HCT116 (cell line): Measurements from ENCODE around the gene TEX30. TPM values are rescaled to one million over a fixed set of nuclear protein-coding genes. Genes with fewer than 3 reads are reported as not detected.

Source experiments
- ATAC-seq: fragments of 200-7000 bp; cut with Tn5 transposase; 2 replicates; pipeline ENCODE4 v1.9.1; 2020; ENCODE audit warnings: mild to moderate bottlenecking, moderate library complexity
- BruUV-seq: library from RNA; stranded (reverse); fragments of 400-500 nt; replicated peaks from 2 replicates; lab custom pipeline; 2021; lab: Mats Ljungman, UMichigan
- CTCF ChIA-PET: fragments of 300-600 bp; sonication (Branson Sonifier 250); formaldehyde crosslinking; loops from one replicate; lab custom pipeline; 2021; ENCODE audit warnings: antibody characterized with exemption; lab: Charles Lee
- POLR2A ChIA-PET: fragments of 300-600, 350-600 bp; sonication (Branson Sonifier 250); formaldehyde crosslinking; loops from one replicate; lab custom pipeline; 2021; ENCODE audit warnings: antibody characterized with exemption; lab: Charles Lee
- RAD21 ChIA-PET, 2 experiments: fragments of 300-600 bp; sonication (Branson Sonifier 250); formaldehyde crosslinking; loops; one replicate each; lab custom pipeline; 2023; ENCODE audit warnings: low total read pairs in 2 of 2; ENCODE audit not compliant: uncharacterized antibody in 2 of 2, unreplicated experiment in 2 of 2, low non-redundant PET in 1 of 2; lab: Charles Lee
- DNase-seq: peaks from one replicate; pipeline ENCODE4 v3.0.0-alpha.2; 2010; ENCODE audit warnings: low read depth, low spot score
- H2AFZ ChIP-seq: fragments of 200-600 bp; shearing (Covaris generic), sonication (generic); 2 replicates; pipeline ENCODE4 v1.6.1; 2017; ENCODE audit warnings: low read depth, mixed run types, mixed read lengths, antibody characterized with exemption, low read length; ENCODE audit not compliant: poor library complexity, severe bottlenecking
- H3K27ac ChIP-seq: 2 replicates; pipeline ENCODE4 v1.5.1; 2012; ENCODE audit warnings: low read depth, low read length
- H3K27me3 ChIP-seq: fragments of 200-600 bp; sonication (generic); 2 replicates; pipeline ENCODE4 v1.6.1; 2016; ENCODE audit warnings: mixed run types, low read length, mixed read lengths; ENCODE audit not compliant: insufficient read depth
- H3K36me3 ChIP-seq, 2 experiments: fragments of 200-500 bp in 1 of 2; fragments of 200-600 bp in 1 of 2; sonication (Bioruptor generic) in 1 of 2; sonication (generic) in 1 of 2; 2 replicates each; pipeline versions ENCODE4 v1.5.1 to v1.6.1; 2014 to 2016; ENCODE audit warnings: low read length in 2 of 2, inconsistent platforms in 1 of 2, mixed read lengths in 1 of 2, mixed run types in 1 of 2; ENCODE audit not compliant: insufficient read depth in 2 of 2, control insufficient read depth in 1 of 2
- H3K4me1 ChIP-seq, 2 experiments: fragments of 200-600 bp in 1 of 2; sonication (generic) in 1 of 2; 2 replicates each; pipeline versions ENCODE4 v1.5.1 to v1.6.1; 2012 to 2017; ENCODE audit warnings: low read length in 2 of 2, inconsistent platforms in 1 of 2, mild to moderate bottlenecking in 1 of 2, mixed read lengths in 1 of 2, mixed run types in 1 of 2, moderate library complexity in 1 of 2; ENCODE audit not compliant: insufficient read depth in 2 of 2, control insufficient read depth in 1 of 2
- H3K4me2 ChIP-seq: fragments of 200-600 bp; sonication (generic); 2 replicates; pipeline ENCODE4 v1.6.1; 2017; ENCODE audit warnings: mixed run types, low read length, mixed read lengths
- H3K4me3 ChIP-seq, 2 experiments: fragments of 200-600 bp in 1 of 2; sonication (generic) in 1 of 2; replicated peaks in 1 of 2; 2 replicates each; pipeline ENCODE4 v1.5.1; 2011 to 2016; ENCODE audit warnings: low read length in 2 of 2, control low read depth in 1 of 2, low read depth in 1 of 2, mild to moderate bottlenecking in 1 of 2, mixed read lengths in 1 of 2, mixed run types in 1 of 2
- H3K79me2 ChIP-seq: fragments of 200-600 bp; sonication (generic); 2 replicates; pipeline ENCODE4 v1.6.1; 2017; ENCODE audit warnings: mild to moderate bottlenecking, mixed run types, low read length, moderate library complexity, mixed read lengths; ENCODE audit not compliant: insufficient read depth
- H3K9ac ChIP-seq: fragments of 200-600 bp; sonication (generic); 2 replicates; pipeline ENCODE4 v1.6.1; 2016; ENCODE audit warnings: low read length, mixed read lengths
- H3K9me2 ChIP-seq: fragments of 200-600 bp; sonication (generic), shearing (Covaris generic); 2 replicates; pipeline ENCODE4 v1.6.1; 2017; ENCODE audit warnings: mixed run types, mild to moderate bottlenecking, moderate library complexity; ENCODE audit not compliant: insufficient read depth
- H3K9me3 ChIP-seq, 2 experiments: fragments of 200-500 bp in 1 of 2; fragments of 200-600 bp in 1 of 2; sonication (Bioruptor generic) in 1 of 2; sonication (generic) in 1 of 2; 2 replicates each; pipeline ENCODE4 v1.6.1; 2014 to 2017; ENCODE audit warnings: low read length in 2 of 2, mixed read lengths in 2 of 2, inconsistent platforms in 1 of 2, low read depth in 1 of 2, mild to moderate bottlenecking in 1 of 2, mixed run types in 1 of 2, moderate library complexity in 1 of 2; ENCODE audit not compliant: control insufficient read depth in 1 of 2, insufficient read depth in 1 of 2
- H4K20me1 ChIP-seq: fragments of 200-600 bp; sonication (generic), shearing (Covaris generic); 2 replicates; pipeline ENCODE4 v1.6.1; 2017; ENCODE audit warnings: mixed run types, mild to moderate bottlenecking, moderate library complexity; ENCODE audit not compliant: insufficient read depth
- ATF3 ChIP-seq: IDR thresholded peaks from 2 replicates; pipeline ENCODE4 v1.6.1; 2012
- EZH2 ChIP-seq: fragments of 200-600 bp; sonication (generic); IDR thresholded peaks from 2 replicates; pipeline ENCODE4 v1.6.1; 2017; ENCODE audit warnings: antibody characterized with exemption, mixed run types
- EZH2phosphoT487 ChIP-seq: fragments of 200-600 bp; IDR thresholded peaks from 2 replicates; pipeline ENCODE4 v1.6.1; 2018; ENCODE audit warnings: antibody characterized with exemption, borderline replicate concordance
- POLR2A ChIP-seq: IDR thresholded peaks from 2 replicates; pipeline ENCODE4 v1.7.0; 2011; ENCODE audit warnings: borderline replicate concordance; ENCODE audit not compliant: insufficient read depth, insufficient read length; ENCODE audit errors: extremely low read depth
- REST ChIP-seq: IDR thresholded peaks from 2 replicates; pipeline ENCODE4 v1.6.1; 2012; ENCODE audit warnings: low read depth
- ZBTB33 ChIP-seq: IDR thresholded peaks from 2 replicates; pipeline ENCODE4 v1.6.1; 2011; ENCODE audit warnings: mild to moderate bottlenecking, low read length, moderate library complexity; ENCODE audit not compliant: insufficient replicate concordance; ENCODE audit errors: extremely low read depth
- intact Hi-C: fragments of 100-400 bp; cut with micrococcal nuclease; formaldehyde crosslinking; loops from 2 replicates; pipeline ENCODE4 v1.10.0; 2022
- total RNA-seq: library from RNA; stranded (reverse); gene quantifications from one replicate; pipeline ENCODE4 v1.2.1, GENCODE V29; 2021; ENCODE audit not compliant: unreplicated experiment

Gene TEX30
- total RNA-seq, 1 experiment from 2014 or later, result 22.3 TPM

GRCh38 chr13:102814793-102815192 is 41.2 kb upstream of the TEX30 start:
- no peak overlapping the region for H3K4me2 ChIP-seq
- intact Hi-C loops, result no loop called here
- peaks cover 0 to 3% of the 10 kb centered on the region in 2 experiments; a peak in 1 of 4 replicates for H3K36me3 ChIP-seq
- ATAC-seq, result no peak
- TF ChIP-seq REST, result no peak
- no peak for TF ChIP-seq POLR2A
- no peak for TF ChIP-seq EZH2phosphoT487
- TF ChIP-seq ATF3, result no peak
- TF ChIP-seq ZBTB33, result no peak
- no peak for TF ChIP-seq EZH2
- H4K20me1 ChIP-seq, result no peaks in the 10 kb centered on the region
- H3K9ac ChIP-seq, result no peak overlapping the region
- ChIA-PET RAD21 (no interaction called here), CTCF (no interaction called here), POLR2A (no interaction called here)
- peaks cover 11% of the 10 kb centered on the region for H3K79me2 ChIP-seq
- H3K27me3 ChIP-seq, result no peaks in the 10 kb centered on the region
- H3K9me2 ChIP-seq, result no peaks in the 10 kb centered on the region
- H3K9me3 ChIP-seq, result no peaks in the 10 kb centered on the region
- no TSS peak for BruUV-seq
- no peak overlapping the region for H3K27ac ChIP-seq
- no peak for DNase-seq
- H3K4me3 ChIP-seq, result no peak overlapping the region
- H3K4me1 ChIP-seq, result no peaks in the 10 kb centered on the region
- H2AFZ ChIP-seq, result no peak overlapping the region
